DMS 273 (cell line): Measurements from ENCODE around the gene NOTCH4.
"Not testable (repeated sequence)": the region's sequence is repeated elsewhere in the genome, so short reads cannot be mapped to it uniquely, and the experiment has no call there.

Experiments
- DNase-seq: peaks from one replicate; lab custom pipeline; 2025; ENCODE audit not compliant: unreplicated experiment; lab: John Stamatoyannopoulos, UW

NOTCH4 gene

DNA sequence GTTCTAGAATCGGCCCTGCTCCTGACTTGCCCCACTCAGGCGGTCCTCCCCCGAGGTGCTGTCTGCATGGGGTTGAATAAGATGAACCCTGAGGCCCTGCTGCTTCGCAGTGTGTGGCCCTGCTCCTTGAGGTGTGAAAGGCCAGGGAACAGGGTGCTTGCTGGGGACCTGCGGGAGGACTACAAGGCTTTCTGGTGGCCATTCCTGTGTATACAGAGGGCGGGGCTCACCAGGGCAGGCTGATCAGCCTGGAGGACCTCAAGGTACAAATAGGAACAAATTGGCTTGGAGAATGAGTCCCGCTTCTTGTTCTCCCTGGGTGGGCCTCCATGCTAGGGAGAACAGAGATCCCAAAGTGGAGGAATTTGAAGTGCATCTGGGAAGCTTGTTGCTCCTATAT lies 5.7 kb downstream of the NOTCH4 start:
- DNase-seq, result no peak

DNA sequence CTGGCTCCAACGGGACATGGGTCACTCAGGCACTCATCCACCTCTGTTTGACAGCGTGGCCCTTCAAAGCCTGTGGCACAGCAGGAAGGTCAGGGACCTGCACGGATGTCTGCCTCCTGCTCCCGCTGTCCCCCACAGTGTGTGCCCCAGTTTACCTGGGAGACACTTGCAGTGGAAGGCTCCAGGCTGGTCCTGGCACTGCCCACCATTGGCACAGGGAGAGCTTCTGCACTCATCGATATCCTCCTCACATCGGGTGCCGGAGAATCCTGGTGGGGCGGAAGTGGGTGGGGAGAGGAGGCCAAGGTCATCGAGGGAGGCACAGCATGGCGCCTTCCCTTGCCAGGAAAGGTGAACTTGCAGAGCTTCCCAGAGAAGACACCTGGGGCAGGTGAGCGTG lies 6.9 kb downstream of the NOTCH4 start:
- DNase-seq, result no peak

DNA sequence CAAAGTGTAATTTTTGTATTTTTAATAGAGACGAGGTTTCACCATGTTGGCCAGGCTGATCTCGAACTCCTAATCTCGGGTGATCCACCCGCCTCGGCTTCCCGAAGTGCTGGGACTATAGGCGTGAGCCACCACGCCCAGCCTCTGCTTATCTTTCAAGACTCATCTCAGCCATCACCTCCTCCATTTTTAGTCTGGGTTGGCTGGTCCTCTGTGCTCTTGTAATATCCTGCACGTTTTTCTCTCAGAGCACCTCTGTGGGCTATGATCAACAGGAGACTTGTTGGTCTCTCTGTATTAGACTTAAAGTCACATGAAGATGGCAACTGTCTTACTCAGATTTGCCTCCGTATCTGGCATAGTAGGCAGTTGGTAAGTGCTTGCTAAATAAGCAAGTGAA lies 7.6 kb downstream of the NOTCH4 start:
- DNase-seq, result no peak

DNA sequence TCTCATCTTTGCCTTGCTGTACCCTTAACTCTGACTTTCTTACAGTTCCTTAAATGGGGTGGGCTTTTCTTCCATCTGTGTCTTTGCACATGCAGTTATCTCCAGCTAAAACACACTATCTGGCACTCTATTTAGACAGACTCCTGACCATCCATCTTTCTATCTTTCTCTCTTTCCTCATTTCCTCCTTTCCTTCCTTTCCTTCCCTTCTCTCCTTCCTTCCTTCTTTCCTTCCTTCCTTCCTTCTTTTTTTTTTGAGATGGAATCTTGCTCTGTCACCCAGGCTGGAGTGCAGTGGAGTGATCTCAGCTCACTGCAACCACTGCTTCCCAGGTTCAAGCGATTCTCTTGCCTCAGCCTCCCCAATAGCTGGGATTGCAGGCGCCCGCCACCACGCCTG lies 8.2 kb downstream of the NOTCH4 start:
- DNase-seq, result no peak

DNA sequence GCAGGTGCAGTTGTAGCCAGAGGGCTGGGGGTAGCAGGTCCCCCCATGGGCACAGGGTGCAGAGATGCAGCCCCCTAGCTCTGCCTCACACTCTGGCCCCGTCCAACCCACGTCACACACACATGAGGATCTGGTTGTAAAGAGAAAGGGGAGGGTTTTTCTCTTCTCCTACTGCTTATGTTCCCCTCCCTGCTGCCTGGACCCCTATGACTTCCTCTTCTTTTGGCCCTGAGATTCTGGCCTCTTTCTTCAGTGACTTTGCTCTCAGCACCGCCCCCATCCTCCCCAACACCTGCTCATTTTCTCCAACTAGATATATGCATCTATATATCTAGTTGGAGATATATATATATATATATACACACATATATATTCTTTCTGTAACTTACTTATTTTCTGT lies 9.7 kb downstream of the NOTCH4 start:
- DNase-seq, result no peak

- no peak for DNase-seq
Observed at GRCh38 chr6:32213649-32214048, 10.2 kb downstream of the NOTCH4 start.

- DNase-seq, result no peak
Observed at GRCh38 chr6:32212076-32212760, 11.6 kb downstream of the NOTCH4 start.

GRCh38 chr6:32211432-32211831 lies 12.4 kb downstream of the NOTCH4 start:
- DNase-seq, result not testable (repeated sequence)

- DNase-seq, result no peak
Observed at GRCh38 chr6:32210191-32210601, 13.7 kb downstream of the NOTCH4 start.

DNA sequence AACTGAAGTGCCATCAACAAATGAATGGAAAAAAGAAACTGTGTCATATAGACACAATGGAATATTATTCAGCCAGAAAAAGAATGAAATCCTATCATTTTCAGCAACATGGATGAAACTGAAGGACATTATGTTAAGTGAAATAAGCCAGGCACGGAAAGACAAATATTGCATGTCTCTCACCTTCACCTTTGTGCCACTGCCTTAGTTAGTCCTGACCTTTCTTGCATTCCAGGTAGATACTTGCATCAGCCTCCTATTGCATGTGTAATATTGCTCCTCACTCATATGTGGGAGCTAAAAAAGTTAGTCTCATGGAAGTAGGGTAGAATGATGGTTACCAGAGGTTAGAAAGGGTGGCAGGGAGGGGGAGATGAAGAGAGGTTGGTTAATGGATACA lies 14.9 kb downstream of the NOTCH4 start:
- no peak for DNase-seq

- DNase-seq, result no peak
Observed at GRCh38 chr6:32204268-32204715, 19.6 kb downstream of the NOTCH4 start.

DNA sequence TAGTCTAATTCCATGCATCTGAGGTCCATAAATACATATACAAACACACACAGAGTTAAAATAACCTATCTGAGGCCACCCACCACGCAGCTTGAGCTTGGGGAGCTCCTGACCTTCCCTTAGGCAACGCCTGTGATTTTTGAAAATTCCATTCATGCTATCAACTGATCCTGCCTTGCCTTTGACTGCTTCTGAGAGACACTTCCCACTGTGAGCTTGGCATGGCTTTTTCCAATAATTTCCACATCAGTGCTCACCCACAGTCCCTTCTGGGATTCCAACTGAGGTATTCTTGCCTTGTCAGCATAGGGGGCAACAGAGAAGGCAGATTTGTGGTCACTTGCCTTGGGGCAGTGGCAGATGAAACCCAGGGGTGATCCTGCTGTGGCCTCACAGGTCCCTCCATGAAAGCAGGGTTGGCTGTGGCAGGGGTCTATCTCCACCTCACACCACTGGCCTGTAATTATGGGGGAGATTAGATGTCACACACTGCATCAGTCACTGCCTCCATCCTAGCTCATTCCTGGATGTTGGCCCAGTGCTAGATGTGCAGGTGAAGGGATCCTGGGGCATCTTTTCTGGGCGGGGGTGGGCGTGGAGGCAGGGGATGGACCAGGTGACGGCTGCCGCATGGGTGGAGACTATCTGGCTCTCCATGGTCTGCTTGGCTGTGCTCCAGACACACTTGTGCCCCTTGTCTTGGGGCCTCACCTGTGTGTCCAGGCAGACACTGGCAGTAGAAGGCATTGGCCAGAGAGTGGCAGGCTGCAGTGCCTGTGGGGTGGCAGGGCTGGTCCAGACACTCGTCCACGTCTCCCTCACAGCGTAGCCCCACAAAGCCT lies 20.2 kb downstream of the NOTCH4 start:
- DNase-seq, result no peak

DNA sequence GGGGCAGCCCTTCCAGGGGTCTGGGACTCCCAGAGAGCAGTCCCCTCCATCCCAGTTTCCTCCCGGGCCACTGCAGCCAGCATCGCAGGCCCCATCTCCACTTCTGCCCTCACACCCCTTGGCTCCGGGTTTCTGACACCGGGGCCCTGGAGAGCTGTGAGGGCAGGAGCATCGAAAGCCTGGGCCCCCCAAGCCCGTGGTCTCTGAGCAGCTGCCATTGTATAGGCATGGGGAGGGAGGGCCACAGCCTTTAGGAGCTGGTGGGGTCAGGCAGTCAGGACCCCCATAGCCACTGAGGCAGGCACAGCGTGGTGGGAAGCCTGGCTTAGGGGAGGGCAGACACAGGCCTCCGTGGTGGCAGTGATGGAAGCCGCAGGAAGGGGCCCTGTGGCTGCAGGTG lies 21.7 kb downstream of the NOTCH4 start:
- no peak for DNase-seq

GRCh38 chr6:32200711-32201475 lies 23.0 kb downstream of the NOTCH4 start:
- DNase-seq, result no peak

DNA sequence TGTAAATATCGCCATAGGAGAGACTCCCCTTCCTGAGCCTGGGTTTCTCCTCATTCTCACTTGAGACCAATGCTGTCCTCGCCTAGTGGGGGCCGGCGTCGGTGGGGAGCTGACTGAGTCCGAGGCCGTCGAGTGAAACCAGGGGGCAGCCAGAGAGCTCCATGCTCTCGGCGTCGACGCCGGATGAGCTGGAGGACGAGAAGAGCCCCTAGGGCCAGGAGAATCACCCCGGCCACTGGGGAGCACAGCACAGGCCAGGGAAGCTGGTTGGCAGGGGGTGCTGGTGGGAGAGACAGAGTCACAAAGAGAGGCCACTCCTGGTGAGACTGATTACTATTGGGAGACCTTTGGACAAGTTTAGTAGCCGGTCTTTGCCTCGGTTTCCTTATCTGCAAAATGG lies 25.0 kb downstream of the NOTCH4 start:
- no peak for DNase-seq

- no peak for DNase-seq
Observed at GRCh38 chr6:32198345-32198696, 25.5 kb downstream of the NOTCH4 start.

GRCh38 chr6:32196682-32197616 lies 26.9 kb downstream of the NOTCH4 start:
- DNase-seq, result no peak

- peak; percentile 82 for DNase-seq
Observed at GRCh38 chr6:32195902-32196681, 27.8 kb downstream of the NOTCH4 start.

DNA sequence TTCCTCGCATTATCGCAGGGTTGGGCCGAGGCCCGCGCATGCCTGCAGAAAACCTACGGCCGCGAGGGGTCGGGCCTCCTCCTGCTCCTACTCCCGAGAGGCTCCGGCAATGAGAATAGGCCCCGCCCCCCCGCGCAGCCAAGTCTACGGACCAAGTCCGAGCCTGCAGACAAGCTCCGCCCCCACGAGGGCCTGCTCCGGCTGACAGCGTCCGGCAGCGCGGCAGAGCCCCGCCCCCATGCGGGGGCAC lies 28.3 kb downstream of the NOTCH4 start:
- DNase-seq, result peak; percentile 100
